Stomach (tissue), 4 donors: ENCODE measurements around the gene PCBP3.

Source experiments
- CTCF ChIP-seq, 7 experiments: fragments of 450-650 bp in 4 of 7; fragments of 200-600 bp in 3 of 7; sonication (generic) in 3 of 7; IDR thresholded peaks; one replicate each; pipeline ENCODE4 v1.5.1; 2016 to 2019; ENCODE audit warnings: antibody characterized with exemption in 7 of 7, control low read depth in 2 of 7, mild to moderate bottlenecking in 1 of 7
- POLR2A ChIP-seq, 4 donors: fragments of 450-650 bp; IDR thresholded peaks; one replicate each; pipeline ENCODE4 v1.6.1; 2016; ENCODE audit warnings: antibody characterized with exemption in 4 of 4, control low read depth in 2 of 4, mild to moderate bottlenecking in 1 of 4, moderate library complexity in 1 of 4

GRCh38 chr21:45805321-45805720 lies 161.8 kb downstream of the PCBP3 start:
- TF ChIP-seq CTCF (IDR thresholded peaks at IDR 0.05) (no peak), POLR2A (IDR thresholded peaks at IDR 0.05) (no peak)
